K562 (cell line): ENCODE results near the gene UBA7. TPM values are rescaled to one million over a fixed set of nuclear protein-coding genes. Genes with fewer than 3 reads are reported as not detected.

Source experiments
- ETV1 ChIP-seq: fragments of 450-650 bp; conservative IDR thresholded peaks from 2 replicates; pipeline ENCODE4 v1.6.1; 2016; ENCODE audit warnings: missing genetic modification characterization, control low read depth, low read depth, missing compliant biosample characterization
- MCM5 ChIP-seq: fragments of 450-650 bp; IDR thresholded peaks from 2 replicates; pipeline ENCODE4 v1.6.1; 2016; ENCODE audit warnings: low read depth
- RAD21 ChIP-seq, 2 experiments: fragments of 250-450 bp in 1 of 2; fragments of 450-650 bp in 1 of 2; sonication (Bioruptor Pico) in 1 of 2; formaldehyde crosslinking in 1 of 2; IDR thresholded peaks in 1 of 2; conservative IDR thresholded peaks in 1 of 2; 2 replicates each; pipeline versions ENCODE4 v1.4.0 to v1.8.0; 2020 to 2022; ENCODE audit warnings: mild to moderate bottlenecking in 2 of 2, moderate library complexity in 1 of 2
- RBM25 ChIP-seq: fragments of 200-400 bp; formaldehyde crosslinking; IDR thresholded peaks from 2 replicates; pipeline ENCODE4 v1.6.1; 2018; ENCODE audit warnings: low read length, low read depth, moderate library complexity; ENCODE audit not compliant: severe bottlenecking
- SIRT6 ChIP-seq: IDR thresholded peaks from one replicate; pipeline ENCODE4 v1.6.1; 2012; ENCODE audit warnings: low read depth, mild to moderate bottlenecking, control low read depth, inconsistent platforms, low read length, moderate library complexity
- TAL1 ChIP-seq: fragments of 450-650 bp; IDR thresholded peaks from 2 replicates; pipeline ENCODE4 v1.6.1; 2016; ENCODE audit warnings: mild to moderate bottlenecking
- TARDBP ChIP-seq: fragments of 450-650 bp; IDR thresholded peaks from 2 replicates; pipeline ENCODE4 v1.6.1; 2016
- TRIM28 ChIP-seq: fragments of 450-650 bp; IDR thresholded peaks from 2 replicates; pipeline ENCODE4 v1.6.1; 2017
- ZNF282 ChIP-seq: sonication (generic); formaldehyde crosslinking; IDR thresholded peaks from 2 replicates; pipeline ENCODE4 v1.8.1; 2023; ENCODE audit warnings: missing genetic modification reagents
- ZNF77 ChIP-seq: fragments of 250-450 bp; sonication (Bioruptor Pico); IDR thresholded peaks from 2 replicates; pipeline ENCODE4 v1.5.0; 2020
- polyA plus RNA-seq, 8 experiments: library from polyadenylated mRNA; depleted of rRNA in 4 of 8; stranded (reverse) in 5 of 8; unstranded in 3 of 8; fragments of >200 nt; fragmentation: Nextera tagmentation in 2 of 8; fragmentation: Illumina TruSeq in 1 of 8; extraction: Ambion mirVana in 2 of 8; extraction: Trizol in 1 of 8; gene quantifications; 2 replicates each; pipeline versions ENCODE4 v1.2.1 to v1.2.3, GENCODE V29; 2011 to 2014; ENCODE audit warnings: inconsistent platforms in 1 of 8, missing spikeins in 1 of 8
- total RNA-seq, 7 experiments: library from RNA; depleted of rRNA in 6 of 7; stranded (reverse); fragments of >200 nt in 6 of 7; fragmentation: Illumina TruSeq in 2 of 7; extraction: Trizol in 2 of 7; gene quantifications; 2 replicates each; pipeline versions ENCODE4 v1.2.1 to v1.2.3, GENCODE V29; 2011 to 2021; ENCODE audit warnings: low replicate concordance in 1 of 7
- TF ChIP-seq, protein P1 (sequence below), 2 experiments: fragments of 450-650 bp in 1 of 2; sonication (generic) in 1 of 2; formaldehyde crosslinking; conservative IDR thresholded peaks; 2 replicates each; pipeline versions ENCODE4 v1.4.0 to v1.8.1; 2020 to 2022; ENCODE audit warnings: mild to moderate bottlenecking in 1 of 2, missing genetic modification reagents in 1 of 2
- TF ChIP-seq, protein P2 (sequence below): fragments of 450-650 bp; IDR thresholded peaks from 2 replicates; pipeline ENCODE4 v1.6.1; 2016; ENCODE audit warnings: borderline replicate concordance
- TF ChIP-seq, protein P3 (sequence below): IDR thresholded peaks from 3 replicates; pipeline ENCODE4 v1.6.1; 2011; ENCODE audit warnings: borderline replicate concordance, mild to moderate bottlenecking; ENCODE audit not compliant: insufficient read length, insufficient read depth

The UBA7 gene
- total and polyA plus RNA-seq, 9 of the 15 experiments (the other 6 are each of a cell fraction or from before 2014, with no cell fraction given): 0.17 to 3.3 (median 2.0) TPM

DNA sequence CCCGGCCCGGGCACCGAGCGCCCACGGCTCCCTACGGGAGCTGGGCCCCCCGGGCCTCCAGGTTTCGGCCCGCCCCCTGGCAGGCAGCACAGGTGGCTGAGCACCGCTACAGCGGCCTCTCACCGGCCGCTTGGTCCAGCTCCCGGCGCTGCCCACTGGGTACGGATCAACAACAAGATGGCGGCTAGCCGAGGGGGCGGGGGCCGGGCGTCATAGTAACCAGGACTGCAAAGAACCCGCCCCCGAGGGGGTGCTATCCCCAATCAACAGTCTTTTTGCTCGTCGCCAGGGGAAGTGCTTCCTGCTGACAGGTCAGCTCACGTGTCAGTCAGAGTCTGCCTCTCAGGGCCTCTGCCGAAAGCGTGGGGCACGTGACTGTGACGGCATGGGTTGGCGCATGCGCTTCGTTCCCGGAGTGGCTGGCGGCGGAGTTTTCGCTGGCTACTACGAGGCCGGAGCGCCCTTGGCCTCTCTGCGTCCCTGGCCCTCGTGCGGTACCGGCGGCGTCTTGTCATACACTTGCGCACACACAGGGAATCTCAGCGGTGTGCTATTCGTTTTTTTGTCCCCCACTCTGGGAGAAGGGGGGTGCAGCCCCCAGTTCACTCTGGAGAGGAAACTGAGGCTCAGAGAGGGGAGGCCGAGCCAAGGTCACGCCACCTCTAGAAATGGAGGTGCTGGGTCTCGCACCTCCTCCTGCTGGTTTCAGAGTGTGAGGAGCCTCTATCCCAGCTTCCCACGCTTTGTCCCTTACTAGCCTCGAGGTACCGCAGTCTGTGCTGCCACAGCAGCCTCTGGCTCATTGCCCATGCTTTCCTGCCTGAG is 27.2 kb downstream of the UBA7 start, which contains the start of gene IP6K1 (continued):
- TF ChIP-seq RAD21 (CRISPR knock-in tag; conservative IDR thresholded peaks at IDR 0.05 in 1 of 2, IDR thresholded peaks at IDR 0.05 in 1 of 2): no peak
- TF ChIP-seq ZNF282 (CRISPR knock-in tag): no peak
- no peak for TF ChIP-seq TARDBP
- no peak for TF ChIP-seq ETV1
- TF ChIP-seq, protein P1, sequence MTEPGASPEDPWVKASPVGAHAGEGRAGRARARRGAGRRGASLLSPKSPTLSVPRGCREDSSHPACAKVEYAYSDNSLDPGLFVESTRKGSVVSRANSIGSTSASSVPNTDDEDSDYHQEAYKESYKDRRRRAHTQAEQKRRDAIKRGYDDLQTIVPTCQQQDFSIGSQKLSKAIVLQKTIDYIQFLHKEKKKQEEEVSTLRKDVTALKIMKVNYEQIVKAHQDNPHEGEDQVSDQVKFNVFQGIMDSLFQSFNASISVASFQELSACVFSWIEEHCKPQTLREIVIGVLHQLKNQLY (CRISPR knock-in tag; conservative IDR thresholded peaks at IDR 0.05): no peak
- TF ChIP-seq, protein P2, sequence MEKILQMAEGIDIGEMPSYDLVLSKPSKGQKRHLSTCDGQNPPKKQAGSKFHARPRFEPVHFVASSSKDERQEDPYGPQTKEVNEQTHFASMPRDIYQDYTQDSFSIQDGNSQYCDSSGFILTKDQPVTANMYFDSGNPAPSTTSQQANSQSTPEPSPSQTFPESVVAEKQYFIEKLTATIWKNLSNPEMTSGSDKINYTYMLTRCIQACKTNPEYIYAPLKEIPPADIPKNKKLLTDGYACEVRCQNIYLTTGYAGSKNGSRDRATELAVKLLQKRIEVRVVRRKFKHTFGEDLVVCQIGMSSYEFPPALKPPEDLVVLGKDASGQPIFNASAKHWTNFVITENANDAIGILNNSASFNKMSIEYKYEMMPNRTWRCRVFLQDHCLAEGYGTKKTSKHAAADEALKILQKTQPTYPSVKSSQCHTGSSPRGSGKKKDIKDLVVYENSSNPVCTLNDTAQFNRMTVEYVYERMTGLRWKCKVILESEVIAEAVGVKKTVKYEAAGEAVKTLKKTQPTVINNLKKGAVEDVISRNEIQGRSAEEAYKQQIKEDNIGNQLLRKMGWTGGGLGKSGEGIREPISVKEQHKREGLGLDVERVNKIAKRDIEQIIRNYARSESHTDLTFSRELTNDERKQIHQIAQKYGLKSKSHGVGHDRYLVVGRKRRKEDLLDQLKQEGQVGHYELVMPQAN: no peak
- TF ChIP-seq MCM5: no peak
- no peak for TF ChIP-seq TAL1
- no peak for TF ChIP-seq TRIM28
- no peak for TF ChIP-seq ZNF77 (CRISPR knock-in tag)
- TF ChIP-seq, protein P3, sequence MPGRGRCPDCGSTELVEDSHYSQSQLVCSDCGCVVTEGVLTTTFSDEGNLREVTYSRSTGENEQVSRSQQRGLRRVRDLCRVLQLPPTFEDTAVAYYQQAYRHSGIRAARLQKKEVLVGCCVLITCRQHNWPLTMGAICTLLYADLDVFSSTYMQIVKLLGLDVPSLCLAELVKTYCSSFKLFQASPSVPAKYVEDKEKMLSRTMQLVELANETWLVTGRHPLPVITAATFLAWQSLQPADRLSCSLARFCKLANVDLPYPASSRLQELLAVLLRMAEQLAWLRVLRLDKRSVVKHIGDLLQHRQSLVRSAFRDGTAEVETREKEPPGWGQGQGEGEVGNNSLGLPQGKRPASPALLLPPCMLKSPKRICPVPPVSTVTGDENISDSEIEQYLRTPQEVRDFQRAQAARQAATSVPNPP: no peak
- TF ChIP-seq RBM25: peak; percentile 78
- TF ChIP-seq SIRT6: no peak
